Karpas-422 (cell line): Measurements from ENCODE around the gene KIF17. TPM values are rescaled to one million over a fixed set of nuclear protein-coding genes. Genes with fewer than 3 reads are reported as not detected.

ENCODE experiments used
- DNase-seq: peaks from one replicate; pipeline ENCODE4 v3.0.0-alpha.2; 2015
- H2AFZ ChIP-seq: fragments of 200-600 bp; sonication (generic); 2 replicates; pipeline ENCODE4 v1.6.1; 2014; ENCODE audit warnings: antibody characterized with exemption, low read length, mixed read lengths
- H3K27ac ChIP-seq: fragments of 200-600 bp; sonication (generic); 2 replicates; pipeline ENCODE4 v1.5.1; 2014; ENCODE audit warnings: mild to moderate bottlenecking, low read length, moderate library complexity
- H3K27me3 ChIP-seq: fragments of 200-600 bp; sonication (generic); 2 replicates; pipeline ENCODE4 v1.6.1; 2014; ENCODE audit warnings: low read length, mixed read lengths
- H3K36me3 ChIP-seq: fragments of 200-600 bp; sonication (generic); 2 replicates; pipeline ENCODE4 v1.6.1; 2014; ENCODE audit warnings: low read length, mixed read lengths; ENCODE audit not compliant: insufficient read depth
- H3K4me1 ChIP-seq: fragments of 200-600 bp; sonication (generic); 2 replicates; pipeline ENCODE4 v1.6.1; 2014; ENCODE audit warnings: mild to moderate bottlenecking, low read length, mixed read lengths
- H3K4me2 ChIP-seq: fragments of 200-600 bp; sonication (generic); 2 replicates; pipeline ENCODE4 v1.6.1; 2014; ENCODE audit warnings: low read length, low read depth, mild to moderate bottlenecking; ENCODE audit not compliant: poor library complexity, severe bottlenecking
- H3K4me3 ChIP-seq: fragments of 200-600 bp; sonication (generic); 2 replicates; pipeline ENCODE4 v1.5.1; 2014; ENCODE audit warnings: mild to moderate bottlenecking, antibody characterized with exemption, low read length, mixed read lengths
- H3K79me2 ChIP-seq: fragments of 200-600 bp; sonication (generic); 2 replicates; pipeline ENCODE4 v1.6.1; 2014; ENCODE audit warnings: mild to moderate bottlenecking, low read length, mixed read lengths
- H3K9ac ChIP-seq: fragments of 200-600 bp; sonication (generic); 2 replicates; pipeline ENCODE4 v1.6.0; 2014; ENCODE audit warnings: low read length
- H3K9me2 ChIP-seq: fragments of 200-600 bp; sonication (generic), shearing (Covaris generic); replicated peaks from 2 replicates; pipeline ENCODE4 v1.6.0; 2014; ENCODE audit warnings: mild to moderate bottlenecking, low read length, moderate library complexity; ENCODE audit not compliant: insufficient read depth
- H3K9me3 ChIP-seq: fragments of 300-700, 200-600 bp; sonication (generic); 2 replicates; pipeline ENCODE4 v1.6.1; 2014; ENCODE audit warnings: low read length, mixed read lengths
- H4K20me1 ChIP-seq: fragments of 200-600 bp; sonication (generic); 2 replicates; pipeline ENCODE4 v1.6.1; 2014; ENCODE audit warnings: mild to moderate bottlenecking, antibody characterized with exemption, low read length, low read depth; ENCODE audit not compliant: insufficient read depth
- total RNA-seq: library from RNA; depleted of rRNA; stranded (reverse); fragments of >200 nt; shearing (Covaris generic); gene quantifications from 2 replicates; pipeline ENCODE4 v1.2.3, GENCODE V29; 2014; ENCODE audit warnings: low replicate concordance

Gene KIF17
- total RNA-seq, 1 experiment from 2014 or later: not detected

GRCh38 chr1:20633190-20634064 is 84.4 kb downstream of the KIF17 start, which contains the start of gene PINK1:
Gene PINK1, plus strand, starts transcription at chr1:20633458. Its CDS starts 91 bp downstream, at chr1:20633549.
- H3K4me1 ChIP-seq: peaks cover 12% of the 10 kb centered on the region
- H3K4me3 ChIP-seq: peak within 1 kb of the TSS; percentile 83
- peak; percentile 90 for DNase-seq
- H3K36me3 ChIP-seq: no peaks in the 10 kb centered on the region
- no peaks in the 10 kb centered on the region for H3K27me3 ChIP-seq
- peak within 1 kb of the TSS; percentile 98 for H3K4me2 ChIP-seq
- H3K27ac ChIP-seq: no peak within 1 kb of the TSS
- H3K9ac ChIP-seq: peak within 1 kb of the TSS; percentile 79
- H3K9me3 ChIP-seq: no peaks in the 10 kb centered on the region
- no peaks in the 10 kb centered on the region for H3K9me2 ChIP-seq
- peak within 1 kb of the TSS; percentile 75 for H2AFZ ChIP-seq
- no peaks in the 10 kb centered on the region for H4K20me1 ChIP-seq
- no peaks in the 10 kb centered on the region for H3K79me2 ChIP-seq

- Histone ChIP-seq H2AFZ (no peak overlapping the region), H3K9me3 (no peaks in the 10 kb centered on the region), H3K4me3 (no peak overlapping the region), H3K4me1 (peaks cover 12% of the 10 kb centered on the region), H3K79me2 (no peaks in the 10 kb centered on the region), H4K20me1 (no peaks in the 10 kb centered on the region), H3K27me3 (no peaks in the 10 kb centered on the region), H3K9me2 (no peaks in the 10 kb centered on the region), H3K36me3 (no peaks in the 10 kb centered on the region), H3K9ac (no peak overlapping the region), H3K27ac (no peak overlapping the region), H3K4me2 (no peak overlapping the region)
- DNase-seq: no peak
Observed at GRCh38 chr1:20632386-20632785, 85.4 kb downstream of the KIF17 start.

GRCh38 chr1:20630729-20631128 is 87.1 kb downstream of the KIF17 start:
- H3K27ac ChIP-seq: no peak overlapping the region
- no peak overlapping the region for H3K9ac ChIP-seq
- H3K9me3 ChIP-seq: no peaks in the 10 kb centered on the region
- no peak overlapping the region for H2AFZ ChIP-seq
- H3K4me3 ChIP-seq: no peak overlapping the region
- H3K4me2 ChIP-seq: no peak overlapping the region
- no peaks in the 10 kb centered on the region for H3K27me3 ChIP-seq
- no peaks in the 10 kb centered on the region for H3K79me2 ChIP-seq
- no peak for DNase-seq
- H4K20me1 ChIP-seq: no peaks in the 10 kb centered on the region
- no peaks in the 10 kb centered on the region for H3K36me3 ChIP-seq
- peaks cover 12% of the 10 kb centered on the region for H3K4me1 ChIP-seq
- no peaks in the 10 kb centered on the region for H3K9me2 ChIP-seq

GRCh38 chr1:20626524-20626923 is 91.3 kb downstream of the KIF17 start:
- no peaks in the 10 kb centered on the region for H3K27me3 ChIP-seq

GRCh38 chr1:20626098-20626427 is 91.7 kb downstream of the KIF17 start:
- H3K27ac ChIP-seq: no peak overlapping the region
- H3K4me2 ChIP-seq: no peak overlapping the region
- no peaks in the 10 kb centered on the region for H4K20me1 ChIP-seq
- H3K36me3 ChIP-seq: no peaks in the 10 kb centered on the region
- H3K4me1 ChIP-seq: no peaks in the 10 kb centered on the region
- H3K79me2 ChIP-seq: no peaks in the 10 kb centered on the region
- H3K9me2 ChIP-seq: no peaks in the 10 kb centered on the region
- no peak overlapping the region for H3K4me3 ChIP-seq
- no peak overlapping the region for H2AFZ ChIP-seq
- H3K9ac ChIP-seq: no peak overlapping the region
- no peak for DNase-seq
- H3K27me3 ChIP-seq: no peaks in the 10 kb centered on the region
- no peaks in the 10 kb centered on the region for H3K9me3 ChIP-seq

More at GRCh38 chr1:20626524-20626923, 91.3 kb downstream of the KIF17 start:
- Histone ChIP-seq H3K9me2 (no peaks in the 10 kb centered on the region), H2AFZ (no peak overlapping the region), H3K79me2 (no peaks in the 10 kb centered on the region), H4K20me1 (no peaks in the 10 kb centered on the region), H3K9ac (no peak overlapping the region), H3K36me3 (no peaks in the 10 kb centered on the region), H3K9me3 (no peaks in the 10 kb centered on the region), H3K4me2 (no peak overlapping the region), H3K4me3 (no peak overlapping the region), H3K4me1 (no peaks in the 10 kb centered on the region), H3K27ac (no peak overlapping the region)
- DNase-seq: no peak

GRCh38 chr1:20625176-20626097 is 92.4 kb downstream of the KIF17 start:
- DNase-seq: no peak
- no peak overlapping the region for H2AFZ ChIP-seq
- no peak overlapping the region for H3K4me3 ChIP-seq
- H3K4me2 ChIP-seq: no peak overlapping the region
- no peak overlapping the region for H3K9ac ChIP-seq
- H3K27me3 ChIP-seq: no peaks in the 10 kb centered on the region
- H3K9me3 ChIP-seq: no peaks in the 10 kb centered on the region
- no peaks in the 10 kb centered on the region for H3K79me2 ChIP-seq
- H3K4me1 ChIP-seq: no peaks in the 10 kb centered on the region
- H3K27ac ChIP-seq: no peak overlapping the region
- no peaks in the 10 kb centered on the region for H3K36me3 ChIP-seq
- H3K9me2 ChIP-seq: no peaks in the 10 kb centered on the region
- H4K20me1 ChIP-seq: no peaks in the 10 kb centered on the region

- H3K9me2 ChIP-seq: no peaks in the 10 kb centered on the region
- H3K9me3 ChIP-seq: no peaks in the 10 kb centered on the region
- no peak overlapping the region for H3K4me3 ChIP-seq
- no peaks in the 10 kb centered on the region for H3K27me3 ChIP-seq
- no peak overlapping the region for H2AFZ ChIP-seq
- H3K4me1 ChIP-seq: no peaks in the 10 kb centered on the region
- no peaks in the 10 kb centered on the region for H3K36me3 ChIP-seq
- no peaks in the 10 kb centered on the region for H4K20me1 ChIP-seq
- no peaks in the 10 kb centered on the region for H3K79me2 ChIP-seq
- H3K4me2 ChIP-seq: no peak overlapping the region
- H3K9ac ChIP-seq: no peak overlapping the region
- no peak overlapping the region for H3K27ac ChIP-seq
- no peak for DNase-seq
Observed at GRCh38 chr1:20624709-20625108, 93.1 kb downstream of the KIF17 start.

GRCh38 chr1:20621012-20621411 is 96.8 kb downstream of the KIF17 start:
- Histone ChIP-seq H3K9me2 (no peaks in the 10 kb centered on the region), H3K36me3 (no peaks in the 10 kb centered on the region), H3K27ac (no peak overlapping the region), H4K20me1 (no peaks in the 10 kb centered on the region), H3K9me3 (no peaks in the 10 kb centered on the region), H3K4me2 (no peak overlapping the region), H3K9ac (no peak overlapping the region), H3K4me3 (no peak overlapping the region), H3K4me1 (peaks cover 9% of the 10 kb centered on the region), H3K79me2 (no peaks in the 10 kb centered on the region), H2AFZ (no peak overlapping the region), H3K27me3 (no peaks in the 10 kb centered on the region)
- DNase-seq: no peak
